ENCODE measurements around the gene ALS2CL.

Gene ALS2CL

GRCh38 chr3:46649436-46649835 is 44.0 kb downstream of the ALS2CL start:
- no peak for TF ChIP-seq CTCF (IDR thresholded peaks at IDR 0.05; ENCODE audit: low read depth, low read length)
- no peak for DNase-seq (ENCODE audit: extremely low read depth, low read depth)

GRCh38 chr3:46648096-46648495 is 45.4 kb downstream of the ALS2CL start:
- no peak for DNase-seq (ENCODE audit: extremely low read depth, low read depth)
- no peak for TF ChIP-seq CTCF (IDR thresholded peaks at IDR 0.05; ENCODE audit: low read depth, low read length)

GRCh38 chr3:46646700-46647099 is 46.8 kb downstream of the ALS2CL start:
- DNase-seq (ENCODE audit: extremely low read depth, low read depth): no peak
- no peak for TF ChIP-seq CTCF (IDR thresholded peaks at IDR 0.05; ENCODE audit: low read depth, low read length)

GRCh38 chr3:46643701-46644100 is 49.8 kb downstream of the ALS2CL start:
- TF ChIP-seq CTCF (IDR thresholded peaks at IDR 0.05; ENCODE audit: low read depth, low read length): no peak
- DNase-seq (ENCODE audit: extremely low read depth, low read depth): no peak

GRCh38 chr3:46642971-46643370 is 50.5 kb downstream of the ALS2CL start:
- DNase-seq (ENCODE audit: extremely low read depth, low read depth): no peak
- no peak for TF ChIP-seq CTCF (IDR thresholded peaks at IDR 0.05; ENCODE audit: low read depth, low read length)

DNA sequence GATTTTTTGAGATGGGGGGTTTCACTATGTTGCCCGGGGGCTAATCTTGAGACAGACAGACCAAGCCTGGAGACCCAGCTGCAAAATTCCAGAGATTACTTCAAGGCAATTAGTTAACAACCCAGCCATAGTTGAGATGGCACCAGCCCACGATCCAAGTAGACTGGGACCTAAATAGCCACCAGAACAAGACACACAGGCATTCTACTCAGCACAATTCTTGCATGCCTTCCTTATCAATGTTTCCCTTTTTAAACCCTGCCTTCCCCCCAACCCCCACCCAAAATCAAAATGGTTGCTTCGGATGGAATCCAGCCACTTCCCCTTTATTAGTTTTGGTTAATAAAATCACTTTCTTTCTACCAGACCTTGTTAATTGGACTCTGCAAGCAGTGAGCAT is 52.6 kb downstream of the ALS2CL start:
- no peak for DNase-seq (ENCODE audit: extremely low read depth, low read depth)

GRCh38 chr3:46639221-46639620 is 54.3 kb downstream of the ALS2CL start:
- no peak for TF ChIP-seq CTCF (IDR thresholded peaks at IDR 0.05; ENCODE audit: low read depth, low read length)
- no peak for DNase-seq (ENCODE audit: extremely low read depth, low read depth)

More for the DNA sequence above, 52.6 kb downstream of the ALS2CL start:
- no peak for TF ChIP-seq CTCF (IDR thresholded peaks at IDR 0.05; ENCODE audit: low read depth, low read length)

Measured in AG09319 (cell line).